Measurements from ENCODE around the gene AMN1.

The AMN1 gene

DNA sequence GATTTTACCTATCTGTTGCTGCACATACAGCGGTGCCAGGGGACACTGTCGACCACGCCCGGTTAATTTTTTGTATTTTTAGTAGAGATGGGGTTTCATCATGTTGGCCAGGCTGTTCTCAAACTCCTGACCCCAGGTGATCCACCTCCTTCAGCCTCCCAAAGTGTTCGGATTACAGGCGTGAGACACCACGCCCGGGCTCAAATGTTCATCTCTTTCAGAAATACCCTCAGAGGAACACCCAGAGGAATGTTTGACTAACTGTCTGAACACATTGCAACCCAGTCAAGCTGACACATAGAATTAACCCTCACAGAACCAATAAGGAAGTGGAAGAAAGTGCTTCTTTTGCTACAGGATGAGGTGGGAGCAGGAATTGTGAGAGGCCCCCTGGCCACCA is 84.3 kb downstream of the AMN1 start:
- no peak for TF ChIP-seq ZNF274 (IDR thresholded peaks at IDR 0.05; ENCODE audit: low read depth, low read length)

DNA sequence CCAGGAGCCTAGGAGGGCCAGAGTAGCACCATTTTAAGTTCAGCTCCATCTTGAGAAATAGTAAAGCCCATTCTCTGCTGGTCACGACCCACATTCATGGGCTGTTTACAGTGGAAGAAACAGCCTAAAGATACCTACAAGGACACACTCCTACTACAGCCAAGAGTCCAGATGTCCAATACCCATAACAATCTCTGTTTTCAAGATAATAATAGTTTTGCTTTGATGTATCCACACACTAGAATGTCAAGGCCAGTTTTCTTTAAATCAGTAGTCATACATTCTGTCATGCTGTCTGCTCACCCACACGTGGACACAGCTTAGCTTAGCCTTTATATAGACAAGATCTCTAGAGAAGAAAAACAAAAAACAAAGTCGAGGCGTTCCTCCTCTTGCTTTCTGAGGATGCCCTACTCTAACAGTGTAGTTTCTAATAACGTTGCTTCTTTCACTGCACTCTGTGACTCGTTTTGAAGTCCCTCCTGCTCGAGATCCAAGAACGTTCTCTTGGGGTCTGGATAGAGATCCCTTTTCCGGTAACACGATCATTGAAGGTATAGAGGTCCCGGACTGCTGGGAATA is 87.2 kb downstream of the AMN1 start:
- no peak for TF ChIP-seq ZNF274 (IDR thresholded peaks at IDR 0.05; ENCODE audit: low read depth, low read length)
- H3K4me3 ChIP-seq (ENCODE audit: low read length): no peak overlapping the region

More for the DNA sequence above, 84.3 kb downstream of the AMN1 start:
- no peak overlapping the region for H3K4me3 ChIP-seq (ENCODE audit: low read length)

DNA sequence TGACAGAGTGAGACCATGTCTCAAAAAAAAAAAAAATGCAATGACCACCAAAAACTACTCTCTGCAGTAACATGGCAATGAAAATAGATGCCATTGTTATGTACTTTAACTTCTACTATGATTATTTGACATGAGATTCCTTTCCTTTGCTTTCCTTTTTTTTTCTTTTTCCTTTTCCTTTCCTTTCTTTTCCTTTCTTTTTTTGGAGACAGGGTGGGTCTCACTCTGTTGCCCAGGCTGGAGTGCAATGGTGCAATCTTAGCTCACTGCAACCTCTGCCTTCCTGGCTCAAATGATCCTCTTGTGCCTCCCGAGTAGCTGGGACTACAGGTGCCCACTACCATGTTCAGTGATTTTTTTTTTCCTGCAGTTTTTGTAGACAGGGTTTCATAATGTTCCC is 94.2 kb downstream of the AMN1 start:
- no peak for TF ChIP-seq ZNF274 (IDR thresholded peaks at IDR 0.05; ENCODE audit: low read depth, low read length)
- no peak overlapping the region for H3K4me3 ChIP-seq (ENCODE audit: low read length)

DNA sequence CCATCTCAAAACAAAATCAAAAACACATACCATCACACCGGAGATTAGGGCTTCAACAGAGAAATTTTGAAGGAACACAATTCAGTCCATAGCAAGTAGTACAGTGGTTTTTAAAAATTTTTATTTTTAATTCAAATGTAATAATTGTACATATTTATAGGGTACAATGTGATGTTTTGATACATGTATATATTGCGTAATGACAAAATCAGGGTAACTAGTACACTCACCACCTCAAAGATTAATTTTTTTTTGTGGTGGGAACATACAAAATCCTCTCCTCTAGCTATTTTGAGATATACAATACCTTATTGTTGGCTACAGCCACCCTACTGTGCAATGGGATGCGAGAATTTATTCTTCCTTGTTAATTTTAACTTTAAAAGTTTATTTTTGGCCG is 95.4 kb downstream of the AMN1 start:
- TF ChIP-seq ZNF274 (IDR thresholded peaks at IDR 0.05; ENCODE audit: low read depth, low read length): no peak

GRCh38 chr12:31631809-31632208 is 97.0 kb downstream of the AMN1 start:
- TF ChIP-seq ZNF274 (IDR thresholded peaks at IDR 0.05; ENCODE audit: low read depth, low read length): no peak
- H3K4me3 ChIP-seq (ENCODE audit: low read length): no peak overlapping the region

More for the DNA sequence above, 95.4 kb downstream of the AMN1 start:
- no peak overlapping the region for H3K4me3 ChIP-seq (ENCODE audit: low read length)

DNA sequence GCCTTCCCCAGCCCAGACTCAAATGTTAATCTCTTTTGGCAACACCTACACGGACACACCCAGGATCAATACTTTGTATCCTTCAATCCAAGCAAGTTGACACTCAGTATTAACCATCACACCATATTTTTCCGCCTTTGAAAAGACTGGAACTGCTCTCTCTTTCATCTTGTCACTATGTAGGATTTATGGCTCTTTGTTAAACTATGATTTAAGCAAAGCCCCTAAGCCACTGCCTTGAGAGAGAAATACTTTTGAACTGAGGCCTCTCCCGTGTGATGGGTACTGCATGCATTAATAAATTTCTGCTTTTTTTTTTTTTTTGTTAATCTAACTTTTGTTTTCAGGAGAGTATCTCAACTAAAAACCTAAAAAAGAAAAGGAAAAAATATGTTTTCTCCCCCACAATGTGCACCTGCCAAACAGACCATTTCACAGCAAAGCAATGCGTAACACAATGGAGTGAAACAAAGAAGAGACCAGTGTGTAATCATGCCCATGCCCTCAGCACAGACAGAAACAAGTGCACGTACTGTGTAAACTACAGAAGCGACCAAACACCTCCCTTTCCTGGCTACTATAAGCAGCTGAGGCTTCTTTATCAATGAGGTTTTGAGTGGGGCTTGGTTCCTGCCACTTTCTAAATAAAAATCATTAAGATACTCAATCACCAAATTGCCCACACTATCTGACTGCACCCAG is 97.6 kb downstream of the AMN1 start:
- no peak overlapping the region for H3K4me3 ChIP-seq (ENCODE audit: low read length)
- no peak for TF ChIP-seq ZNF274 (IDR thresholded peaks at IDR 0.05; ENCODE audit: low read depth, low read length)

- TF ChIP-seq ZNF274 (IDR thresholded peaks at IDR 0.05; ENCODE audit: low read depth, low read length): no peak
- no peak overlapping the region for H3K4me3 ChIP-seq (ENCODE audit: low read length)
These were observed 98.8 kb downstream of the AMN1 start for GRCh38 chr12:31629756-31630732.

- no peak overlapping the region for H3K4me3 ChIP-seq (ENCODE audit: low read length)
- TF ChIP-seq ZNF274 (IDR thresholded peaks at IDR 0.05; ENCODE audit: low read depth, low read length): no peak
These were observed 101.3 kb downstream of the AMN1 start for GRCh38 chr12:31627456-31628054.

DNA sequence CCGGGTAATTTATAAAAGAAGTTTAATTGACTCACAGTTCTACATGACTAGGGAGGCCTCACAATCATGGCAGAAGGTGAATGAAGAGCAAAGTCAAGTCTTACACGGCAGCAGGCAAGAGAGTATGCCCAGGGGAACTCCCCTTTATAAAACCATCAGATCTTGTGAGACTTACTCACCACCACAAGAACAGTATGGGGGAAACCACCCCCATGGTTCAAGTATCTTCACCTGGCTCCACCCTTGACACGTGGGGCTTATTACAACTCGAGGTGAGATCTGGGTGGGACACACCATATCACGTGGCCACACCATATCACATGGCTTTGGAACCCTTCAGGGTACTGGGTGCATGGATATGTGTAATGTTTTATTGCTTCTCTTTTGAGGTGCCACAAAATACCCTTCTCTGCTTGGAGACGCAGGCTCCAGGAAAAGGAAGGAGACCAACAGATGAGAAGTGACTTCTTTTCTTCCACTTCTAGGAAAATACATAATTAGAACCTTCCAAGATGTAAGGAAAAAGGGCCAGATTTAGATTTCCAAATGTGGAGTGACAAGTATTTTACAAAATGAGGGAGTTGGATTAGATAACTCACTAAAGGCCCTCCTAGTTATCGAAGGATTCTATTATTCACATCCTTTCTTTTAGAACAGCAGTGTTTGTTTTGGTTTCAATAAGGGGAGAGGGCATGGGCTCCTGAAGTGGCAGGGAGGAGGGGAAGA is 102.4 kb downstream of the AMN1 start:
- no peak overlapping the region for H3K4me3 ChIP-seq (ENCODE audit: low read length)
- TF ChIP-seq ZNF274 (IDR thresholded peaks at IDR 0.05; ENCODE audit: low read depth, low read length): no peak

DNA sequence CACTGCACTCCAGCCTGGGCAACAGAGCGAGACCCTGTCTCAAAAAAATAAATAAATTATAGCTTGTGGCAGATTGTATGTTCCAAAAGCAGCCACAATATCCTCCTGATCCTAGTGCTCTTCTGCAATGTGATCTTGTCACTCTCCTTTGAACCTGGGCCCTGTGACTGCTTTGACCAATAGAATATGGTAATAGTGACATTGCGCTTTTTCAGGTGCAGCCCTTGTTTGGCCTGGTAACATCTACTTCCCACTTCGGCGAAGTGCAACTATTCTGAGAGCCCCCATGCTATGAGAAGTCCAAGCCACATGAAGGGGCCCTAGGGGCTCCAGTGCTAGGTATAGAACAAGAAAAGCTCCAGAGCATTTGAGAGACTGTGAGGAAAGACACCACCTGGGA is 106.8 kb downstream of the AMN1 start:
- H3K4me3 ChIP-seq (ENCODE audit: low read length): no peak overlapping the region
- TF ChIP-seq ZNF274 (IDR thresholded peaks at IDR 0.05; ENCODE audit: low read depth, low read length): no peak

All from GM08714 (cell line).